ENCODE measurements around the gene ST8SIA5. TPM values are rescaled to one million over a fixed set of nuclear protein-coding genes. Genes with fewer than 3 reads are reported as not detected.

The ST8SIA5 gene
- total RNA-seq, 1 experiment from 2014 or later: not detected

GRCh38 chr18:46649071-46649862, 107.6 kb downstream of the ST8SIA5 start:
- in situ Hi-C loops (cut with HindIII; ENCODE audit: low sequenced_read_pairs): no loop called here
- no peak for DNase-seq (ENCODE audit: low spot score)

GRCh38 chr18:46646468-46646867, 110.4 kb downstream of the ST8SIA5 start:
- no peak for DNase-seq (ENCODE audit: low spot score)
- in situ Hi-C loops (cut with HindIII; ENCODE audit: low sequenced_read_pairs): no loop called here

- DNase-seq (ENCODE audit: low spot score): no peak
- in situ Hi-C loops (cut with HindIII; ENCODE audit: low sequenced_read_pairs): no loop called here
Measured at GRCh38 chr18:46642561-46642960, 114.3 kb downstream of the ST8SIA5 start.

DNA sequence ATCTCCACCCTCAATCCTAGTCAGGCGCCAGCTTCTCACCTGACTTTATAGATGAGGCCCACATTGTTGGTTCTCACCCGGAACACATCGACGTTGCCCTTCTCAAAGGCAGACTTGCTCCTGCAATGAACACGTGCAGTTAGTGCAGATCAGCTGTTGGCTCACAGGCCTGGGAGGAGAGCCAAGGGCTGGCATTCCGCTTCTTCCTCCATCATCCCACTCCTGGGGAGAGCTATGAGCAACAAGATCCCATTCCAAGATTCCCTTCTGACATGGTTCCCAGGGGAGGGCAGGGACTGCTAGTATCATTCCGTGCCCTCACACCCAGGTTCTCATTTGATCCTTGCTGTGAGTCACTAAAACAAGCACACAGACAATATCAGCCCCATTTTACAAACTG, 114.9 kb downstream of the ST8SIA5 start:
- in situ Hi-C loops (cut with HindIII; ENCODE audit: low sequenced_read_pairs): no loop called here
- no peak for DNase-seq (ENCODE audit: low spot score)

- DNase-seq (ENCODE audit: low spot score): no peak
- in situ Hi-C loops (cut with HindIII; ENCODE audit: low sequenced_read_pairs): no loop called here
Measured at GRCh38 chr18:46639386-46639785, 117.5 kb downstream of the ST8SIA5 start.

- in situ Hi-C loops (cut with HindIII; ENCODE audit: low sequenced_read_pairs): no loop called here
- DNase-seq (ENCODE audit: low spot score): no peak
Measured at GRCh38 chr18:46636040-46636630, 120.7 kb downstream of the ST8SIA5 start.

DNA sequence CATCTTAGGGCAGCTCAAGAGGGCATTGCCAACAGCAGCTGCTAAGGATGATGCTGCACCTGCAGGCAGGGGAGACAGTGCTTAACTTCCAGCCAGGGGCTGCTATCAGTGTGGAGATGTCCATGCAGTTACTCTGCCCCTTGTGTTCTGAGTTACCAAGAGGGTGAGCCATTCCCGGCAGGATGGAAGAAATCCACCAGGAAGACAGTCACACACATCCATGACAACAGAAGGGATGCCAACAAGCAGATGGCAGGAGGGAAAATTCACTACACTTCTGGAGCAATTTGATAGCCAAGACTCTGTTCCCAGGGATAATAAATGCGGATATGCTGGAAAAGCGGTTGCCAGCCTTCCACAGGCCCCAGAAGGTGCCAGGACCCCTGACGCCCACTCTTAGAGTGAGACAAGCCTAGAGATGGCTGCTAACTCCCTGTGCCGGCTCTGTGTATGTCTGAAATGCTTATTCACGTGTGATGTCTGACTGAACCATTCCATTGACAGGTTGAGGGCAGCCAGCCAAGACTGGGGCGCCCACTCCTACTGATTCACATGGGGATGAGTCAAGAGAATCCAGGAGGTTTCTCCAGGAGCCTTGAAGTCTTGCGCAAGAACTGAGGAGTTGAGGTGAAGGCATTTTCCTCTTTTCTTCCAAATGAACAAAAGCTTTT, 124.3 kb downstream of the ST8SIA5 start:
- peak; percentile 51 for DNase-seq (ENCODE audit: low spot score)
- in situ Hi-C loops (cut with HindIII; ENCODE audit: low sequenced_read_pairs): no loop called here

- in situ Hi-C loops (cut with HindIII; ENCODE audit: low sequenced_read_pairs): no loop called here
- no peak for DNase-seq (ENCODE audit: low spot score)
Measured at GRCh38 chr18:46630991-46631390, 125.9 kb downstream of the ST8SIA5 start.

- no peak for DNase-seq (ENCODE audit: low spot score)
- in situ Hi-C loops (cut with HindIII; ENCODE audit: low sequenced_read_pairs): no loop called here
Measured at GRCh38 chr18:46630160-46630559, 126.7 kb downstream of the ST8SIA5 start.

DNA sequence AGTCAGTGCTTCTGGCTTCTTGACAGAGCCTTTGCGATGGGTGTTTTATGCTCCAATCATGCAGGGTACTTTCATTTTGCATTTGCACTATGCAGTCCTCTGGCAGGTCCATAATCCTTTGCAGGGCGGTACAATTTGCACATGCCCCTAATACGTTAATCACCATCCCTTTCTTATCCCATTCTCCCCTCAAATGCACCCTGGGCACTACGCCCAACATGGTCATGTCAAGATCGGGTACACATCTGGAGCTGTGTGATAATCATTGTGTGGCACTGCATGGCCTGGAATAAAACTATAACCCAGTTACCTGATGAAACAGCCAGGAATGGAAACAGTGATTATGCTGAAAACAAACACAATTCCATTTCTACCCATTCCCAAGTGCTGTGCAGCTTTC, 127.5 kb downstream of the ST8SIA5 start:
- DNase-seq (ENCODE audit: low spot score): no peak
- in situ Hi-C loops (cut with HindIII; ENCODE audit: low sequenced_read_pairs): no loop called here

GRCh38 chr18:46628206-46628605, 128.6 kb downstream of the ST8SIA5 start:
- in situ Hi-C loops (cut with HindIII; ENCODE audit: low sequenced_read_pairs): no loop called here
- no peak for DNase-seq (ENCODE audit: low spot score)

DNA sequence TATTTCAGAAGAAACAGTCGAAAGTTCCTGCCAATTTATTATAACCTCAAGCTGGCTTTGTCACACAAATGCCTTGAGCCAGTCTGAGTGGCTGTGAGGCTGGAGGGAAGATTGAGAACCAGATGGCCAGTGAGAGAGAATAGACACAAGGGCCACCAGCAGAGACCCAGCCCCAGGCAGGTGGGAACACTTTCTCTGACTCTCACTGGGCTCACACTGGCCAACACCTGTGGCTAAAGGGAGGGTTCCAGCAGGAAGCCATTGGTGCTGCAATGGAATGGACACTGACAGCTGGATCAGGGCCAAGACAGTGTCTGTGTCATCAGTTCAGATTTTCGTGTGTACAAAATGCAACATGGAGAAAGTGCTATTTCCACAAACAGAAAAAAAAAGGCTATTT, 129.7 kb downstream of the ST8SIA5 start:
- in situ Hi-C loops (cut with HindIII; ENCODE audit: low sequenced_read_pairs): no loop called here
- DNase-seq (ENCODE audit: low spot score): peak; percentile 72

GRCh38 chr18:46625069-46625468, 131.8 kb downstream of the ST8SIA5 start:
- DNase-seq (ENCODE audit: low spot score): no peak
- in situ Hi-C loops (cut with HindIII; ENCODE audit: low sequenced_read_pairs): no loop called here

DNA sequence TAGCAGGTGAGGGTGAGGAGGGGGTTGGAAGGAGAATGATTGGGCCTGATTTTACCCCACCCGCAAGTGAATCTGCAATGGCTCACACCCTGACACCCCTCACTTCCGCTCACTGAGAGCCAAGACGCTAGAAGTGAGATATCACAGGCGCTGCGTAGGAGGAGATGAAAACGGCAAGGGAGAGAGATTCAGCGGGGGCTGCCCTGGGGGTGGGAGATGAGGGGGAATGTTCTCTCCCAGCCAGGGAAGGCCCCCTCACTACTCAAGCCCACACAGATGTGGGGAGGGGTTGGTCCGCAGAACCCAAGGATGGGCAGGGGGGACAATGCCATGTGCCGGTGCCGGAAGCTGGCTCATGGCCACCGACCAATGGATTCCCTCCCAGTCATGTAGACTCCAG, 132.7 kb downstream of the ST8SIA5 start:
- DNase-seq (ENCODE audit: low spot score): no peak
- in situ Hi-C loops (cut with HindIII; ENCODE audit: low sequenced_read_pairs): no loop called here

GRCh38 chr18:46623541-46623940, 133.3 kb downstream of the ST8SIA5 start:
- in situ Hi-C loops (cut with HindIII; ENCODE audit: low sequenced_read_pairs): no loop called here
- no peak for DNase-seq (ENCODE audit: low spot score)

DNA sequence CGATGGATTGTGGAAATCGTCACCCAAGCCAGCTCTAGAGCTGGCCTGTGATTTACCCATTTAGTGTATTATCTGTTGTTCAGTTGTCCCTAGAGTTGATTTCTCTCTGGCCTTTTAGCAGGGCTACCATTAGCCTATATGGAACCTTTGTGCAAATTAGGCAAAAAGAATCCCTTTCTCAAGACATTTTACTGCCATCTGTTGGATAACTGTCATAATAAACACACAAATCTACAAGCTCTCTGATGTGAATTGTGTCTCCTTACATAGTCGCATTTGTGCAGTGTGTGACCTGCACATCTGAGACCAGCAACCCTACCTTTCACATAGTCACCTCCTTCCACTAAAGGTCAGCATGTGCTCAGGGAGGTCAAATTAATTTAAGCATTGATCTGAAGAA, 133.9 kb downstream of the ST8SIA5 start:
- in situ Hi-C loops (cut with HindIII; ENCODE audit: low sequenced_read_pairs): no loop called here
- DNase-seq (ENCODE audit: low spot score): no peak

DNA sequence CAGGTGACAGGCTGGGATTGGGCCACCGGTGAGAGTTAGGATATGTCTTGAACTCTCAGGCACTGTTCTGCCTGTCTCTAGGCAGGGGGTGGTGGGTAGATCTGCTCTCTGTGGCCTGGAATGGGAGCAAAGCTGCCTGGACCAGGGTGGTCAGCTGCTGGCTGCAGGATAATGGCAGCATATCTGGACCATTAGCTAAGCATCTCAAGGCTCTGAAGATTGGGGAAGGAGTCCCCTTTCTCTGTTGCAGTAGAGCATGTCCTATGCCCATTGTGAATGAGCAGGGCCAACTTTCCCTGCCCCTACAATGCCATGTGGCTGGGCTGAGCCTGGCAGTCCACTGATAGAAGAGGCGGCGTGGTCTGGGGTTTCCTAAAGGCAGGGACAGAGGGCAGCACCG, 134.4 kb downstream of the ST8SIA5 start:
- no peak for DNase-seq (ENCODE audit: low spot score)
- in situ Hi-C loops (cut with HindIII; ENCODE audit: low sequenced_read_pairs): no loop called here

DNA sequence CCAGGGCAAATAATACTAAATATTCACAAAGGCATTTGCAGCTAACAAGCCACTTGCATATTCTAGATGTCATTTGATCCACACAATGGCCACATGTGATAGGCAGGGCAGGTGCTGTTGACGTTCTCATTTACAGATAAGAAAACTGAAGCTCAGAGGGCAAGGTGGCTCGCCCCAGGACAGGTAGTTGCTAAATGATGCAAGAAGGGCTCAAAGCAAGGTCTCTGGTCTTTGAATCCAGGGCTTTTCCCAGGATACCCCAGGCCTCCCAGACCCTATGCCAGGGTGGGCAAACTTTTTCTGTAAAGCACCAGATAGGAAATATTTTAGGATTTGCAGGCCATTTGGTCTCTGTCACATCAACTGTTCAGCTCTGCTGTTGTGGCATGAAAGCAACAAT, 135.0 kb downstream of the ST8SIA5 start:
- in situ Hi-C loops (cut with HindIII; ENCODE audit: low sequenced_read_pairs): no loop called here
- no peak for DNase-seq (ENCODE audit: low spot score)

DNA sequence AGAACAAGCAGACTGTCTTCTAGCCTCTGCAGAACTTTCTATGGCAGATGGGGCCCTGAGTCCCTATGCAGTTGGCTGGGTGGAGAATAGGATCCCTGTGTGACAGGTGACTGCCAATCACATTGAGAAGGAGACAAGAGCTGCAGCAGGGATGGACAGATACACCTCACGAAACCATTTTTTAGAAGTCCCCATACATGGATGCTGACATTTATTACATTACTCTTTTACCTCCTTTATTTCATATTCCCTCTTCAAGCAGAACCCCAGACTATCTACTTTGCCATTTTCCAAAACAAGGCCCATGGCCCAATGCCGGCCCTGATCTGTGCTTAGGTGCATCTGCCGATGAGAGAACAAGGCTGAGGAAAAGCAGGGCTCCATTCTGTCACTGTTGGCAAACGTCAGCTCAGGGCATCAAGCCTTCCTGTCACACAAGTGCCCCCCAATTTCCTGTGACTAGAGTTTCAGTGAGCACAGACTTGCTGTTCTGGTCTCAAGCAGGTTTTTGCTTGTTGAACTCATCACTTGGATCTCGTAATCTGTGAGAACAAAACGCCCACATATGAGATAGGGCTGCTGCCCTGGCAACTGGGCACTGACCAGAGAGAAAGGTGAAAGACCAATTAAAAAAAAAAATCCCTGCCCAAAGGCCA, 135.6 kb downstream of the ST8SIA5 start:
- in situ Hi-C loops (cut with HindIII; ENCODE audit: low sequenced_read_pairs): no loop called here
- DNase-seq (ENCODE audit: low spot score): no peak

DNA sequence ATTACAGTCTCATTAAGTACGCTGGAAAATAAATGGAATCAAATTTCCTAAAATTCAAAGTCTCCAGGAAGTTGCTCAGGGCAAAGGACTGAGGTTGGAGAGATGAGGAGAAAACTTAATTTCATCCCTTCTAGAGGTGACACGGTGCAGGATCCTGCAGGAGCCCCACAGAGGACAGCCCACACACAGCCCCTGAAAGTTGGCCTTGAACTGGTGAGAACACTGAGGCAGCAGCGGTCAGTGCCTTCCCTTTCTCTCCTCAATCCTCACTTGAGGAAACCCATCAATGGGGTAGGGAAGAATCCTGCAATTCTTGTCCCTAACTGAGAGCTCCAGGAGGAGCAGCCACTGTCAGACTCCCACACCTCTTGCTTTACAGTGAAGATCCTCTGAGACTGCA, 137.3 kb downstream of the ST8SIA5 start:
- DNase-seq (ENCODE audit: low spot score): no peak
- in situ Hi-C loops (cut with HindIII; ENCODE audit: low sequenced_read_pairs): no loop called here
